Measurements from ENCODE around the gene TAF5. TPM values are rescaled to one million over a fixed set of nuclear protein-coding genes. Genes with fewer than 3 reads are reported as not detected.

Gene TAF5
- total RNA-seq: 4.2 and 7.5 TPM in 2 replicates

DNA sequence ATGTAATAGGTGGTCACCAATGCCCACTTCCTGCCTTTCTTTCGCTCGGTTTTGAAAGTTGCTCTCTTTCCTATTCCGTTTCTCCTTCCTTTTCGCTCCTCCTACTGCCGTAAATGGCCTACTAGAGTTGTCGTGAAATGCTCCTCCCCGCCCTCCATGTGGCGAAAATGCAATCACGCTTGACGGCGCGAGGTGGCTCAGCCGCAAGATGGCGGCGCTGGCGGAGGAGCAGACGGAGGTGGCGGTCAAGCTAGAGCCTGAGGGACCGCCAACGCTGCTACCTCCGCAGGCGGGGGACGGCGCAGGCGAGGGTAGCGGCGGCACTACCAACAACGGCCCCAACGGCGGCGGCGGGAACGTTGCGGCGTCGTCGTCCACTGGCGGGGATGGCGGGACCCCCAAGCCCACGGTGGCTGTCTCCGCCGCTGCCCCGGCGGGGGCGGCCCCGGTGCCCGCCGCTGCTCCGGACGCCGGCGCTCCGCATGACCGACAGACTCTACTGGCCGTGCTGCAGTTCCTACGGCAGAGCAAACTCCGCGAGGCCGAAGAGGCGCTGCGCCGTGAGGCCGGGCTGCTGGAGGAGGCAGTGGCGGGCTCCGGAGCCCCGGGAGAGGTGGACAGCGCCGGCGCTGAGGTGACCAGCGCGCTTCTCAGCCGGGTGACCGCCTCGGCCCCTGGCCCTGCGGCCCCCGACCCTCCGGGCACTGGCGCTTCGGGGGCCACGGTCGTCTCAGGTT, at the start of gene TAF5:
Gene TAF5 (plus strand): TSS at position 195 of the 737 bp plus-strand sequence. CDS start 14 bp downstream, at position 209.

GRCh38 chr10:103350517-103351260, 17.1 kb upstream of the TAF5 start, which contains the start of gene PCGF6:
Gene PCGF6 (minus strand): TSS chr10:103351140. CDS start chr10:103351066, 74 bp downstream.

GRCh38 chr10:103396067-103396788, 28.5 kb downstream of the TAF5 start, which contains the start of the genes ATP5MK and PDCD11:
Gene ATP5MK (minus strand): TSS chr10:103396475. CDS start chr10:103392457, 4,018 bp downstream.
Gene PDCD11 (plus strand): TSS chr10:103396626. CDS start chr10:103398427, 1,801 bp downstream.

Other genes starting within 250 kb of the TAF5 start
- gene NT5C2, start 174.7 kb upstream of the TAF5 start, total RNA-seq: 40.5 and 72.4 TPM in 2 replicates
- gene RPEL1, start 122.1 kb upstream of the TAF5 start, total RNA-seq: under 0.01 and 0.19 TPM in 2 replicates
- gene INA, start 90.8 kb upstream of the TAF5 start, total RNA-seq: 1.1 and 1.2 TPM in 2 replicates
- gene PCGF6, start 16.8 kb upstream of the TAF5 start, total RNA-seq: 14.1 and 14.2 TPM in 2 replicates
- gene ATP5MK, start 28.5 kb downstream of the TAF5 start, total RNA-seq: 254 and 289 TPM in 2 replicates
- gene PDCD11, start 28.6 kb downstream of the TAF5 start, total RNA-seq: 30.2 and 53.7 TPM in 2 replicates
- gene CALHM2, start 84.4 kb downstream of the TAF5 start, total RNA-seq: 15.0 and 16.1 TPM in 2 replicates
- not detected in 2 replicates for gene CALHM1, start 90.9 kb downstream of the TAF5 start, total RNA-seq
- not detected in 2 replicates for gene CALHM3, start 111.3 kb downstream of the TAF5 start, total RNA-seq
- under 0.01 TPM in 2 replicates for gene NEURL1, start 125.7 kb downstream of the TAF5 start, total RNA-seq